AG04450 (cell line): Measurements from ENCODE around the gene SPATA18. TPM values are rescaled to one million over a fixed set of nuclear protein-coding genes. Genes with fewer than 3 reads are reported as not detected.
A peak's percentile ranks its signal among the peaks of the same experiment; 100 is the strongest.

Source experiments
- CTCF ChIA-PET: fragments of 300-600, 350-600 bp; formaldehyde crosslinking; extraction: SDS; loops from one replicate; lab custom pipeline; 2022; ENCODE audit warnings: antibody characterized with exemption, inconsistent platforms; lab: Charles Lee
- POLR2A ChIA-PET: fragments of 350-600 bp; formaldehyde crosslinking; extraction: SDS; loops from one replicate; lab custom pipeline; 2021; ENCODE audit warnings: antibody characterized with exemption, inconsistent platforms; lab: Yijun Ruan, JAX
- DNase-seq: peaks from one replicate; pipeline ENCODE4 v3.0.0-alpha.2; 2011; ENCODE audit warnings: low read depth, low spot score
- H3K27ac ChIP-seq: one replicate; pipeline ENCODE4 v1.5.1; 2012; ENCODE audit warnings: low read depth, low read length, control low read depth
- H3K27me3 ChIP-seq: one replicate; pipeline ENCODE4 v1.6.0; 2012; ENCODE audit warnings: low read length; ENCODE audit not compliant: control insufficient read depth, insufficient read depth
- H3K4me3 ChIP-seq: 2 replicates; pipeline ENCODE4 v1.5.1; 2011; ENCODE audit warnings: mild to moderate bottlenecking, low read depth, low read length, control low read depth
- H3K9me3 ChIP-seq: 2 replicates; pipeline ENCODE4 v1.5.1; 2012; ENCODE audit warnings: low read length; ENCODE audit not compliant: control insufficient read depth, insufficient read depth
- CTCF ChIP-seq: IDR thresholded peaks from 2 replicates; pipeline ENCODE4 v1.5.1; 2011; ENCODE audit warnings: low read depth, low read length, control low read depth, inconsistent platforms
- polyA plus RNA-seq: library from polyadenylated mRNA; depleted of rRNA; stranded (reverse); fragments of >200 nt; gene quantifications from 2 replicates; pipeline ENCODE4 v1.2.3, GENCODE V29; 2011

SPATA18 gene
- polyA plus RNA-seq, 1 experiment = 12.7 TPM

- Histone ChIP-seq H3K27ac (no peak overlapping the region), H3K4me3 (no peak overlapping the region), H3K9me3 (no peaks in the 10 kb centered on the region), H3K27me3 (no peaks in the 10 kb centered on the region)
- POLR2A ChIA-PET = no interaction called here
- no peak for DNase-seq
- TF ChIP-seq CTCF = no peak
- CTCF ChIA-PET = interaction anchor here (1.3 to 2.2 kb wide), 2 partner anchors 139 to 204 kb away, joined by 3 to 13 read pairs; no protein-coding TSS in a partner anchor
These were observed 15.9 kb upstream of the SPATA18 start for GRCh38 chr4:52035190-52035589.

- CTCF ChIA-PET = interaction anchor here (0.8 to 1.4 kb wide), 3 partner anchors 11 to 141 kb away, joined by 3 to 4 read pairs (median 3); no protein-coding TSS in a partner anchor
- Histone ChIP-seq H3K27ac (no peak overlapping the region), H3K9me3 (no peaks in the 10 kb centered on the region), H3K27me3 (peaks cover 5% of the 10 kb centered on the region), H3K4me3 (peak overlapping the region; percentile 82)
- POLR2A ChIA-PET = interaction anchor here (1.5 kb wide), 1 partner anchor 194 kb away, joined by 5 read pairs; the partner anchor contains the start of gene DCUN1D4
- no peak for TF ChIP-seq CTCF
- no peak for DNase-seq
These were observed 14.1 kb upstream of the SPATA18 start for GRCh38 chr4:52036886-52037530.

- no peak overlapping the region for H3K27ac ChIP-seq
- H3K27me3 ChIP-seq = peaks cover 5% of the 10 kb centered on the region
- CTCF ChIA-PET = interaction anchor here (0.6 to 1.1 kb wide), 3 partner anchors 12 to 142 kb away, joined by 3 to 4 read pairs (median 3); no protein-coding TSS in a partner anchor
- POLR2A ChIA-PET = interaction anchor here (0.7 to 1.6 kb wide), 4 partner anchors 14 to 195 kb away, joined by 3 to 9 read pairs (median 4); partner anchors contain the start of genes DCUN1D4 and SPATA18
- H3K4me3 ChIP-seq = peak overlapping the region; percentile 82
- TF ChIP-seq CTCF = no peak
- no peaks in the 10 kb centered on the region for H3K9me3 ChIP-seq
- DNase-seq = no peak
These were observed 13.4 kb upstream of the SPATA18 start for GRCh38 chr4:52037689-52038102.

GRCh38 chr4:52038103-52038912, 12.8 kb upstream of the SPATA18 start, which contains the start of gene SGCB:
Gene SGCB, minus strand, starts transcription at chr4:52038299. Its CDS starts 40 bp downstream, at chr4:52038259.
- H3K4me3 ChIP-seq = peak within 1 kb of the TSS; percentile 82
- DNase-seq = no peak
- POLR2A ChIA-PET = interaction anchor here (0.7 to 1.6 kb wide), 4 partner anchors 13 to 195 kb away, joined by 3 to 9 read pairs (median 4); partner anchors contain the start of genes DCUN1D4 and SPATA18
- H3K27me3 ChIP-seq = peaks cover 5% of the 10 kb centered on the region
- H3K27ac ChIP-seq = no peak within 1 kb of the TSS
- no peak for TF ChIP-seq CTCF
- no peaks in the 10 kb centered on the region for H3K9me3 ChIP-seq
- CTCF ChIA-PET = interaction anchor here (0.6 to 1.1 kb wide), 3 partner anchors 70 to 207 kb away, joined by 3 to 4 read pairs (median 3); no protein-coding TSS in a partner anchor
